Panc1 (cell line): ENCODE data around the gene THADA.

Experiments used
- CTCF ChIP-seq: fragments of 450-650 bp; IDR thresholded peaks from 2 replicates; pipeline ENCODE4 v1.5.1; 2017; ENCODE audit warnings: mild to moderate bottlenecking
- TCF7L2 ChIP-seq: IDR thresholded peaks from 2 replicates; pipeline ENCODE4 v1.6.1; 2011; ENCODE audit warnings: mild to moderate bottlenecking, low read depth, low read length, inconsistent platforms
- TF ChIP-seq, protein P1 (sequence below), 2 experiments: IDR thresholded peaks; 2 replicates each; pipeline ENCODE4 v1.6.1; 2011 to 2012; ENCODE audit warnings: low read depth in 2 of 2, control low read depth in 1 of 2, low read length in 1 of 2, mild to moderate bottlenecking in 1 of 2, moderate library complexity in 1 of 2; ENCODE audit not compliant: insufficient read depth in 1 of 2

- TF ChIP-seq CTCF (no peak), TCF7L2 (no peak)
- TF ChIP-seq, protein P1, sequence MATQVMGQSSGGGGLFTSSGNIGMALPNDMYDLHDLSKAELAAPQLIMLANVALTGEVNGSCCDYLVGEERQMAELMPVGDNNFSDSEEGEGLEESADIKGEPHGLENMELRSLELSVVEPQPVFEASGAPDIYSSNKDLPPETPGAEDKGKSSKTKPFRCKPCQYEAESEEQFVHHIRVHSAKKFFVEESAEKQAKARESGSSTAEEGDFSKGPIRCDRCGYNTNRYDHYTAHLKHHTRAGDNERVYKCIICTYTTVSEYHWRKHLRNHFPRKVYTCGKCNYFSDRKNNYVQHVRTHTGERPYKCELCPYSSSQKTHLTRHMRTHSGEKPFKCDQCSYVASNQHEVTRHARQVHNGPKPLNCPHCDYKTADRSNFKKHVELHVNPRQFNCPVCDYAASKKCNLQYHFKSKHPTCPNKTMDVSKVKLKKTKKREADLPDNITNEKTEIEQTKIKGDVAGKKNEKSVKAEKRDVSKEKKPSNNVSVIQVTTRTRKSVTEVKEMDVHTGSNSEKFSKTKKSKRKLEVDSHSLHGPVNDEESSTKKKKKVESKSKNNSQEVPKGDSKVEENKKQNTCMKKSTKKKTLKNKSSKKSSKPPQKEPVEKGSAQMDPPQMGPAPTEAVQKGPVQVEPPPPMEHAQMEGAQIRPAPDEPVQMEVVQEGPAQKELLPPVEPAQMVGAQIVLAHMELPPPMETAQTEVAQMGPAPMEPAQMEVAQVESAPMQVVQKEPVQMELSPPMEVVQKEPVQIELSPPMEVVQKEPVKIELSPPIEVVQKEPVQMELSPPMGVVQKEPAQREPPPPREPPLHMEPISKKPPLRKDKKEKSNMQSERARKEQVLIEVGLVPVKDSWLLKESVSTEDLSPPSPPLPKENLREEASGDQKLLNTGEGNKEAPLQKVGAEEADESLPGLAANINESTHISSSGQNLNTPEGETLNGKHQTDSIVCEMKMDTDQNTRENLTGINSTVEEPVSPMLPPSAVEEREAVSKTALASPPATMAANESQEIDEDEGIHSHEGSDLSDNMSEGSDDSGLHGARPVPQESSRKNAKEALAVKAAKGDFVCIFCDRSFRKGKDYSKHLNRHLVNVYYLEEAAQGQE (IDR thresholded peaks at IDR 0.05; ENCODE audit: insufficient read depth in 1 of 2, low read depth in 2 of 2, low read length in 1 of 2), result no peak
These were observed 14.5 kb upstream of the THADA start for GRCh38 chr2:43610361-43610760.
